Effector memory CD4-positive, alpha-beta T cell (primary cell): ENCODE measurements around the gene SCN1B.

ENCODE experiments used
- DNase-seq, 3 donors: peaks; one replicate each; pipeline ENCODE4 v3.0.0-alpha.2; 2020
- H3K27ac ChIP-seq: 2 replicates; pipeline ENCODE4 v1.7.0; 2013; ENCODE audit warnings: mild to moderate bottlenecking, low read length, moderate library complexity; ENCODE audit not compliant: insufficient read depth, poor library complexity, severe bottlenecking
- H3K27me3 ChIP-seq: replicated peaks from 2 replicates; pipeline ENCODE4 v1.7.0; 2013; ENCODE audit warnings: mild to moderate bottlenecking, low read length; ENCODE audit not compliant: insufficient read depth, control insufficient read depth, poor library complexity, severe bottlenecking
- H3K36me3 ChIP-seq: 2 replicates; pipeline ENCODE4 v1.7.0; 2013; ENCODE audit warnings: mild to moderate bottlenecking, low read length, moderate library complexity; ENCODE audit not compliant: control insufficient read depth, insufficient read depth
- H3K4me1 ChIP-seq: 2 replicates; pipeline ENCODE4 v1.7.0; 2013; ENCODE audit warnings: low read length, mild to moderate bottlenecking; ENCODE audit not compliant: control insufficient read depth, insufficient read depth, poor library complexity, severe bottlenecking
- H3K4me3 ChIP-seq: 2 replicates; pipeline ENCODE4 v1.7.0; 2013; ENCODE audit warnings: low read length, low read depth, mild to moderate bottlenecking; ENCODE audit not compliant: insufficient read depth, poor library complexity, severe bottlenecking
- H3K9me3 ChIP-seq: 2 replicates; pipeline ENCODE4 v1.7.0; 2013; ENCODE audit warnings: mild to moderate bottlenecking, low read length, moderate library complexity; ENCODE audit not compliant: control insufficient read depth

SCN1B gene

GRCh38 chr19:35083691-35084508 is 53.6 kb downstream of the SCN1B start:
- H3K27me3 ChIP-seq, result no peaks in the 10 kb centered on the region
- H3K4me3 ChIP-seq, result no peak overlapping the region
- H3K9me3 ChIP-seq, result no peaks in the 10 kb centered on the region
- no peak overlapping the region for H3K27ac ChIP-seq
- DNase-seq, result no peak
- no peaks in the 10 kb centered on the region for H3K4me1 ChIP-seq
- H3K36me3 ChIP-seq, result no peaks in the 10 kb centered on the region

DNA sequence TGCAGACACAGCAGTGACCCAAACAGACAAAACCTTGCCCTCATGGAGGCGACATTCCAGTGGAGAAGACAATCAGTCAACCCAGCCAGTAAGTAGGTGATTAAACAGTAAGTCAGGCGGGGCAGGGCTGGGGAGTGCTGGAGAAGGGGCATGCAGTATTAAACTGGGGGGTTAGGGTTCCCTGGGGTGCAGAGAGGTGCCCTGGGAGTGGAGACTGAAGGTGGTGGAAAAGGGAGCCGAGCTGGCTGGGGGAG is 54.2 kb downstream of the SCN1B start:
- DNase-seq, result no peak
- H3K27me3 ChIP-seq, result no peaks in the 10 kb centered on the region
- H3K9me3 ChIP-seq, result no peaks in the 10 kb centered on the region
- H3K4me1 ChIP-seq, result no peaks in the 10 kb centered on the region
- H3K36me3 ChIP-seq, result no peaks in the 10 kb centered on the region
- no peak overlapping the region for H3K4me3 ChIP-seq
- no peak overlapping the region for H3K27ac ChIP-seq

- Histone ChIP-seq H3K4me3 (no peak overlapping the region), H3K4me1 (no peaks in the 10 kb centered on the region), H3K36me3 (no peaks in the 10 kb centered on the region), H3K27me3 (peaks cover 5% of the 10 kb centered on the region), H3K9me3 (no peaks in the 10 kb centered on the region), H3K27ac (no peak overlapping the region)
- no peak for DNase-seq
Measured at GRCh38 chr19:35085947-35086346, 55.7 kb downstream of the SCN1B start.

DNA sequence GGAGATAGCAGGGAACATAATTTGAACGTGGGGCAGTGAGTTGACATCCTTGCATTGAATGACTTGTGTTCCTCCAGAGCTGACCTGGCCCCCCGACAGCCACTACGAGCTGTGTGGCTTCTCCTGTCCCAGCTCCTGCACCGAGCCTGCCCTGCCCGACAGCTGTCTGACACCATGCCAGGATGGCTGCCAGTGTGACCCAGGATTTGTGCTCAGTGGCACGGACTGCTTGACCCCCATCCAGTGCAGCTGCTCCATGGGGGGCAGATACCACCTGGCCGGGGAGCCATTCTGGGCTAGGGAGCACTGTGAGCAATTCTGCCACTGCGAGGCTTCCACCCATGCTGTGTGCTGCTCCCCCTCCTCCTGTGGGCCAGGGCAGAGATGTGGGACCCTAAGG is 56.2 kb downstream of the SCN1B start:
- Histone ChIP-seq H3K27me3 (peaks cover 5% of the 10 kb centered on the region), H3K36me3 (no peaks in the 10 kb centered on the region), H3K9me3 (no peaks in the 10 kb centered on the region), H3K4me1 (no peaks in the 10 kb centered on the region), H3K27ac (no peak overlapping the region), H3K4me3 (no peak overlapping the region)
- no peak for DNase-seq

DNA sequence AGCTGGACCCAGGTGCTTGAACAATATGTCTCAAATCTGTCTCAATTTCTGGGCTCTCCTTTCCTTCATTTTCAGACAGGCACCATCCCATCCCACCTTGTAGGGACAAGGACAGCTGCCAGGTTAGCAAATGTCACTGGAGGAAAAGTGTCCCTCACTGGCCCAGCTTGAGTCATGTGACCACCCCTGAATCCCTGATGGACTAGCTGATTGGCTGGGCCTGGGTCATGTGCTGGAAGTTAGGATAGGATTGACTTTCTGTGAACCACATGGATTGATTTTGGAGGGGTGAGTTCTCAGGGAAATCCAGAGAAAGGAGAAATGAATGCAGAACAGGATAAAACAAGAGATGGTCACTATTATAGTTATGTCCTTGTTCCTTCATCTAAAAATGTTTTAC is 57.1 kb downstream of the SCN1B start:
- no peaks in the 10 kb centered on the region for H3K4me1 ChIP-seq
- H3K36me3 ChIP-seq, result no peaks in the 10 kb centered on the region
- no peak overlapping the region for H3K27ac ChIP-seq
- no peaks in the 10 kb centered on the region for H3K9me3 ChIP-seq
- no peak for DNase-seq
- H3K4me3 ChIP-seq, result no peak overlapping the region
- H3K27me3 ChIP-seq, result peaks cover 5% of the 10 kb centered on the region

GRCh38 chr19:35088131-35088913 is 58.1 kb downstream of the SCN1B start:
- H3K4me1 ChIP-seq, result no peaks in the 10 kb centered on the region
- H3K27ac ChIP-seq, result no peak overlapping the region
- DNase-seq, result no peak
- H3K4me3 ChIP-seq, result no peak overlapping the region
- H3K27me3 ChIP-seq, result peaks cover 5% of the 10 kb centered on the region
- H3K36me3 ChIP-seq, result no peaks in the 10 kb centered on the region
- no peaks in the 10 kb centered on the region for H3K9me3 ChIP-seq

GRCh38 chr19:35089554-35089953 is 59.3 kb downstream of the SCN1B start:
- Histone ChIP-seq H3K4me1 (no peaks in the 10 kb centered on the region), H3K27ac (no peak overlapping the region), H3K9me3 (no peaks in the 10 kb centered on the region), H3K4me3 (no peak overlapping the region), H3K27me3 (peaks cover 5% of the 10 kb centered on the region), H3K36me3 (no peaks in the 10 kb centered on the region)
- DNase-seq, result no peak
